ENCODE data around the gene PTK6.

PTK6 gene

GRCh38 chr20:63498960-63499337 lies 38.2 kb downstream of the PTK6 start, which contains the start of gene EEF1A2:
TSS of gene EEF1A2 (minus strand) at chr20:63499083. CDS start at chr20:63497763, 1,320 bp downstream.
- POLR2A ChIA-PET: no interaction called here
- Histone ChIP-seq H3K4me3 (ENCODE audit: low read depth, low read length) (peak within 1 kb of the TSS; percentile 46), H3K9me3 (ENCODE audit: control insufficient read depth, insufficient read depth, low read depth, low read length) (no peaks in the 10 kb centered on the region), H3K4me1 (ENCODE audit: control insufficient read depth, insufficient read depth, low read length) (no peaks in the 10 kb centered on the region), H3K36me3 (ENCODE audit: control insufficient read depth in 2 of 2, insufficient read depth in 1 of 2, low read length in 2 of 2) (peaks cover 0 to 32% of the 10 kb centered on the region in 2 experiments; a peak in 1 of 3 replicates), H3K27ac (ENCODE audit: extremely low read depth, low read depth, low read length) (peak within 1 kb of the TSS; percentile 35; the same call in 1 of the 2 replicates)
- CTCF ChIA-PET: no interaction called here
- TF ChIP-seq ZNF571 (tag by site-specific recombination; IDR thresholded peaks at IDR 0.05) (no peak), ZNF768 (tag by site-specific recombination; IDR thresholded peaks at IDR 0.05) (no peak), ZNF548 (tag by site-specific recombination; IDR thresholded peaks at IDR 0.05) (no peak), PBX3 (CRISPR knock-in tag; IDR thresholded peaks at IDR 0.05) (0 out of 2 replicates have a peak, but pooled peaks have one; percentile 41), KLF17 (tag by site-specific recombination; IDR thresholded peaks at IDR 0.05) (no peak), MYNN (tag by site-specific recombination; IDR thresholded peaks at IDR 0.05; ENCODE audit: borderline replicate concordance) (no peak), ZBTB26 (tag by site-specific recombination; optimal IDR thresholded peaks at IDR 0.05) (peak; percentile 43), KLF10 (tag by site-specific recombination; IDR thresholded peaks at IDR 0.05) (peak; percentile 73; the same call in 1 of the 2 replicates), GLIS1 (tag by site-specific recombination; IDR thresholded peaks at IDR 0.05) (peak; percentile 24; the same call in 1 of the 2 replicates), ZNF114 (tag by site-specific recombination; IDR thresholded peaks at IDR 0.05) (no peak)

- ChIA-PET CTCF (interaction anchor here (0.7 kb wide), 1 partner anchor 76 kb away, joined by 4 read pairs; the partner anchor contains the start of gene HELZ2), POLR2A (interaction anchor here (2.3 kb wide), 1 partner anchor 22 kb away, joined by 12 read pairs; the partner anchor contains the start of gene PPDPF)
- peak overlapping the region; percentile 46 for H3K4me3 ChIP-seq (ENCODE audit: low read depth, low read length)
- no peaks in the 10 kb centered on the region for H3K4me1 ChIP-seq (ENCODE audit: control insufficient read depth, insufficient read depth, low read length)
- peaks cover 0 to 39% of the 10 kb centered on the region in 2 experiments; a peak in 1 of 3 replicates for H3K36me3 ChIP-seq (ENCODE audit: control insufficient read depth in 2 of 2, insufficient read depth in 1 of 2, low read length in 2 of 2)
- H3K9me3 ChIP-seq (ENCODE audit: control insufficient read depth, insufficient read depth, low read depth, low read length): no peaks in the 10 kb centered on the region
- peak overlapping the region; percentile 35; the same call in 1 of the 2 replicates for H3K27ac ChIP-seq (ENCODE audit: extremely low read depth, low read depth, low read length)
- TF ChIP-seq ATF2 (tag by site-specific recombination; IDR thresholded peaks at IDR 0.05; ENCODE audit: low read depth) (no peak), ZNF274 (IDR thresholded peaks at IDR 0.05; ENCODE audit: low read length) (no peak), ZNF274 (tag by site-specific recombination; IDR thresholded peaks at IDR 0.05; ENCODE audit: borderline replicate concordance) (no peak), ZNF623 (tag by site-specific recombination; IDR thresholded peaks at IDR 0.05) (no peak), ZNF629 (tag by site-specific recombination; IDR thresholded peaks at IDR 0.05) (peak; percentile 54; the same call in 1 of the 2 replicates), ZNF645 (tag by site-specific recombination; IDR thresholded peaks at IDR 0.05) (no peak), KLF10 (tag by site-specific recombination; IDR thresholded peaks at IDR 0.05) (no peak), ZNF146 (tag by site-specific recombination; IDR thresholded peaks at IDR 0.05) (no peak), ZNF560 (tag by site-specific recombination; IDR thresholded peaks at IDR 0.05; ENCODE audit: borderline replicate concordance) (no peak), GLIS1 (tag by site-specific recombination; IDR thresholded peaks at IDR 0.05) (peak; percentile 76), MEIS1 (CRISPR knock-in tag; IDR thresholded peaks at IDR 0.05; ENCODE audit: borderline replicate concordance) (no peak), ZBTB20 (tag by site-specific recombination; IDR thresholded peaks at IDR 0.05) (peak; percentile 82), CTCF (tag by site-specific recombination; IDR thresholded peaks at IDR 0.05) (peak; percentile 60), ZBTB48 (tag by site-specific recombination; IDR thresholded peaks at IDR 0.05) (peak; percentile 84)
Measured at GRCh38 chr20:63497946-63498935, 38.9 kb downstream of the PTK6 start.

Measured in HEK293 (cell line).